Stimulated activated CD8-positive, alpha-beta memory T cell treated with anti-CD3 and anti-CD28 coated beads, Interleukin-12 subunit alpha, Interleukin-12 subunit beta, amount 100 ng/mL, for 24 hours (primary cell): ENCODE data around the gene SGSH.
"Not testable (repeated sequence)": the region's sequence is repeated elsewhere in the genome, so short reads cannot be mapped to it uniquely, and the experiment has no call there.

Experiments used
- DNase-seq: peaks from one replicate; pipeline ENCODE4 v3.0.0-alpha.2; 2020; ENCODE audit errors: extremely low read depth

The SGSH gene

DNA sequence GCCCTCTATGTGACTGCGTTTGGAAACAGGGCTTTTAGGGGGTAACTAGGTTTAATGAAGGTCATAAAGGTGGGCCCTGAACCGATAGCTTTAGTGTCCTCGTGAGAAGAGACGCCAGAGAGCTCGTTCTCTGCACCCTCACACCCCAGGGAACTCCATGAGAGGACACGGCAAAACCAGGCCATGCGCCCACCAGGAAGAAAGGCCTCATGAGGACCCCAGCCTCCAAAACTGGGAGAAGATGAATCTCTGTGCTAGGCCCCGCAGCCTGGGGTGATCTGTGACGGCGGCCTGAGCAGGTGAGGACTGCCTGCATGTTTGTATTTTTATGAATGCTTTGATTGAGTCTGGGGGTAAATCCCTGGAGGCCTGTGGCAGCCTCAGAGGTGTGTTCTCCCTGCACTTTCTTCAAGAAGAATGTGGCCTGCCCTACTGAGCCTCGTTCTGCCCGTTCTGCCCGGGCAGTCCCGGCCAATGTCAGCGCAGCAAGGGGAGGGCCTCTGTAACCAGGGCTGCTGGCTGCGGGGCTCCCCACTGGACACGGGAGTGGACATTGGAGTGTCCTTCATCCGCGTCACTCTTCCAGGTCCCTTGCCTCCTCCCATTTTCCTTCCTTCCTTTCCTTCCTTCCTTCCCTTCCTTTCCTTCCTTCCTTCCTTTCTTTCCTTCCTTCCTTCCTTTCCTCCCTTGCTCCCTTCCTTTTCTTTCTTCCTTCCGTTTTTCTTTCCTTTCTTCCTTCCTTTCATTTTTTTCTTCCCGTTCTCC lies 33.7 kb upstream of the SGSH start:
- no peak for DNase-seq

- DNase-seq = no peak
Observed at GRCh38 chr17:80252871-80253270, 32.7 kb upstream of the SGSH start.

DNA sequence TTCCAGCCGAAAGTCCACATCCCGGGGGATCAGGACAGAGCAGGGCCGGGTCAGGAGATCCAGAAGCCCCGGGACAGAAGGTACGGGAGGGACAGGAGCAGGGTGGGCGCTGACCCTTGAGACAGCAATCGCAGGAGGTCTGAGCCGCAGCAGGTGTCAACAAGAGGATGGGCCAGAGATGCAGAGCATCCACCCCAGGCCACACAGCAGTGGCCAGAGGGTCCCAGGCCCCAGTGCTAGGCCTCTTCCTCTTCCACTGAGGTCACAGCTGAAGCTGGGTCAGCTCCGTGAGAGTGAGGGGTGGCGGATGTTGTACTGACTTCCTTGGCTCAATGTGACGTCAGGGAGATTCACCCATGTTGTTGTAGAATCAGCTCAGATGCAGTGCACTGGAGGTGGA lies 31.8 kb upstream of the SGSH start:
- no peak for DNase-seq

DNA sequence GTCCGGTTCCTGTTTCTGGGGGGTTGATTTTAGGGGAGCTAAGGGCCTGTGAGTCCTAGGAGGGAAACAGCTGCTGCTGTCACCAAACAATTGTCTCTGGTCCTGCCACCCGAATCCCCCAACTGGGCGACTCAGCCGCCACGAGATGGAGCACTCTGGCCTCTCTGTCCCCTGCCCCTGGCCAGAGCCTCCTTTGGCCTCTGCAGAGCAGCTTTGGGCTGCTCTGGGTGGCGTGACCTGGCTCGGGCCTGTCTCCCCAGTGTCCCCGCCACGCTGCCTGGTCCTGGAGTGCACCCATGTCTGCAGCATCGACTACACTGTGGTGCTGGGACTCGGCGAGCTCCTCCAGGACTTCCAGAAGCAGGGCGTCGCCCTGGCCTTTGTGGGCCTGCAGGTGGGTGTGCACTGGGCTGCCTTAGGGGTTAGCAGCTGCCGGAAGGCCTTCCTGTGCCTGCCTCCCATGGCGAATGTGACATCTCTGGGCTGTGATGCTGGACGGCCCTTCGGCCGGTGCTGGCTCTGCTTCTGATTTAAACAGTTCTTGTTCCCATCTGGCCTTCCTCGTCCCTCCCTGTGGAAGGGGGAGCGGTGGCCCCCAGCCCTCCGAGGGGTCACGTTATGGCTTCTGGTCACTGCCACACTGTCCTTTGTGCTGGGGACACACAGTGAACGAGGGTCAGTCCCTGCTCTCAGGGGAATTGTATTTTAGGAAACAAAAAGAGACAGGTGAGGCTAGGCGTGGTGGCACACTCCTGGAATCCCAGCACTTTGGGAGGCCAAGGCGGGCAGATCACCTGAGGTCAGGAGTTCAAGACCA lies 29.0 kb upstream of the SGSH start:
- no peak for DNase-seq

- no peak for DNase-seq
Observed at GRCh38 chr17:80248001-80248893, 28.1 kb upstream of the SGSH start.

DNA sequence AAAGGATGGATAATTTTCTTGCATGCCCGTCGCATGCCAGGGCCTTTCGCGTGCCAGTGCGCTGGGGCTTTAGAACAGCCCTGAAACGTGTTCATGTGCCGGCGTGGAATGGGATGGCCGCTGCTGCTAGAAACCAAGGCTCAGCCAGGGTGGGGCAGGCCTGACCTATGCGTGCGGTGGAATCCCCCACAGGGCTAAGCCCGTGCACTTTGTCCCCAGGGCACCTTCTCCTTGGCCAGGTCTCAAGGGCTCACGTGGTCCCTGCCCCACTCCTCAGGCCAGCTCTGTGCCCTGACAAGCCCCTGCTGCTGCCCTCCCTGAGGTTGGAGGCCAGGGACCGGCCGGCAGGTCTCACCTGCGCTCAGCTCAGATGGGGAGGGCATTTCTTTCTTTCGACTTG lies 27.4 kb upstream of the SGSH start:
- DNase-seq = no peak

- DNase-seq = no peak
Observed at GRCh38 chr17:80246726-80247125, 26.6 kb upstream of the SGSH start.

DNA sequence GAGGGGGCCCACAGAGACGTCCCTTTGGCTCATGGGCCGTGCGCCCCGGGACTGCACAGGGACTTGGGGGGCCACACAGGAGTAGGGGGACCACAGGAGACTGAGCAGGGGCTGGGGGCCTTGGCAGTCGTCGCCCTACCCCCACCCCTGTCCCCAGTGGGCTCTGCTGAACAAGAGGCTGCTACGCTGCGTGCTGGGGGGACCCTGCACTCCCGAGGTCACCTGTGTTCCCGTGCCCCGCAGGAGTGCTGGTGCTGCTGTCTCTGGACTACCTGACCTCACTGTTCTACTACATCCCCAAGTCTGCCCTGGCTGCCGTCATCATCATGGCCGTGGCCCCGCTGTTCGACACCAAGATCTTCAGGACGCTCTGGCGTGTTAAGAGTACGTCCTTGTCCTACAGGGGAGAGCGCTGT lies 26.1 kb upstream of the SGSH start:
- no peak for DNase-seq

DNA sequence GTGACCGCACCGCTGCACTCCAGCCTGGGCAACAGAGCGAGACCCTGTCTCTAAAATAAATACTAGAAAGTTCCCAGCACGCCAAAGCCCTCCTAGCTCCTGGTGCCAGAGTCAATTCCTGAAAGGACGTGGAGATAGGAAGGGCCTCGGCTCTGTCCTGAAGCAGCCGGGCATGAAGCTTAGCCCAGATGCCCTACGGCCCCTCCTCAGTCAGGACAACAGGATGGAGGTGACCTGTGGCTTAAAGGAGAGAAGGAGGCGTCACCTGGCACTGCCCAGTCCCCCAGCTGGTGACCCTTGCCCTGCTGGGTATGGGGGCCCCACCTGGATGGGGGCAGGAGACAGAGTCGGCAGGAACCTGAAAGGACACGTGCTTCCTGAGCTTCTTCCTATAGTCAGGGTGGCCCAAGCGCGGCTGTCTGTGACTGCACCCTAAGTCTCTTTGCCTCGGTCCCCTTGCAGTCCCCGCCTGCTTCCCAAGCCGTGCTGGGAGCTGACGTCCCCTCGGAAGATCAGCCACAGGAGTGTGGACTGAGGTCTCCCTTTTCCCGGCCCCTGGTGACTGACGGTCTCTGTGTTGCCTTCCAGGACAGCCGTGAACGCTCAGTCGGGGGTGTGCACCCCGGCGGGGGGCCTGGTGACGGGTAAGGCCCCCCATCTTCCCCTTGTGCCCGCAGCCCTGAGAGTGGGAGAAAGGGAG lies 25.6 kb upstream of the SGSH start:
- DNase-seq = no peak

DNA sequence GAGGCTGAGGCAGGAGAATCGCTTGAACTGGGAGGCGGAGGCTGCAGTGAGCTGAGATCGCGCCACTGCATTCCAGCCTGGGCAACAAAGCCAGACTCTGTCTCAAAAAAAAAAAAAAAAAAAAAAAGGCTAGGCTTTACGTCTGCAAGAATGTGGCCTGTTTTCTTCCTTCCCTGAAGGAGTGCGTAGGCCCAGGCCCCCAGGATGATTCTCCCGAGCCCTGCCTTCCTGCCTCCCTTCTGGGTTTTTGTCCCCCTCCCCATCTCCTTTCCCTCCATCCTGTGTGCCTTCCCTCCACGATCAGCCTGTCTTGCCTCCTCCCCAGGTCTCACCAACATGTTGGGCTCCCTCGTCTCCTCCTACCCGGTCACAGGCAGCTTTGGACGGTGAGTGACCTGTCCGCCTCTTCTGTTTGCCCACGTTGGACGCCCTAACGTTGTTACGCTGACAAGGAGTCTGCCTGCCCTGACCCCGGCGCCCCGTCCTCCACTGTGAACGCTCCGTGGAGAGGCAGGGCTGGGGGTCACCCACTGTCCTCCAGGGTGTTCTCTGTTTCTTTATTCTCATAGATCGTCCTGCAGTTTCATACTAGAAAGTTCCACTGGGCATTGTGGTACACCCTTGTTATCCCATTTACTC lies 24.9 kb upstream of the SGSH start:
- no peak for DNase-seq

GRCh38 chr17:80244448-80244847 lies 24.3 kb upstream of the SGSH start:
- DNase-seq = not testable (repeated sequence)

DNA sequence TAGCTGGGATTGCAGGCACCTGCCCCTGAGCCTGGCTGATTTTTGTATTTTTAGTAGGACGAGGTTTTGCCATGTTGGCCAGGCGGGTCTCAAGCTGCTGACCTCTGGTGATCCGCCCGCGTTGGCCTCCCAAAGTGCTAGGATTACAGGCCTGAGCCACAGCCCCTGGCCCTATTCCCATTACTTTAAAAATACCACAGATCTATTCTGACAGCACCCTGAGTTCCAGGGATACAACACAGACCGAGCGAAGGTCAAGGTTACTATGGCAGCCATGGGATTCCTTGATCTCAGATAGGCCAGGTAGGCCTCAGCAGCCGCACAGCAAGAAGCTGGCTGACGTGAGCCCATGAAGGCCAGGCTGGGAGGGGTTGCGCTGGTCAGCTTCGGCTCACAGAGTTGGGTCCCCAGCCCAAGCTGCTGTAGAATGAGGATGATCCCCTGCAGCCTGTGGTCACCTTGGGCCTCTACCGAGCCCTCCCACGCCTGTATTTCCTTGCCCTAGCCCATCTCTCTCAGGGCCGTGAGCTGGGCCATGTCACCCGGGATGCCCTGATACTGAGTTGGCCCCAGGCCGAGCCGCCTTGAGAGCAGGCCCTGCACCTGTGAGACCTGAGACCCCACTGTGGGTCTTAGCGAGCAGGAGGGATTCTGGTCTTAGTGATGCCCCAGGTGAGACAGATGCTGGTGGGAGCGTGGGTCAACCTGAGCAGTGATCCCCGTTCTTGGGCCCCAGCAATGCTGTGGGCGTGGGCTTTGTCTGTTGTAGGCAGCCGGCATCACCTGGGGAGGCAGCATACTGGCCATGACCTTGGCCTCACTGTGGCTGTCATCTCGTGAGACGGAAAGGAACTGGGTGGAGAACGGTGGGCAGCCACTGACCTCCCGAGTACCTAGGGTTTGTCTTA lies 23.6 kb upstream of the SGSH start:
- DNase-seq = no peak

DNA sequence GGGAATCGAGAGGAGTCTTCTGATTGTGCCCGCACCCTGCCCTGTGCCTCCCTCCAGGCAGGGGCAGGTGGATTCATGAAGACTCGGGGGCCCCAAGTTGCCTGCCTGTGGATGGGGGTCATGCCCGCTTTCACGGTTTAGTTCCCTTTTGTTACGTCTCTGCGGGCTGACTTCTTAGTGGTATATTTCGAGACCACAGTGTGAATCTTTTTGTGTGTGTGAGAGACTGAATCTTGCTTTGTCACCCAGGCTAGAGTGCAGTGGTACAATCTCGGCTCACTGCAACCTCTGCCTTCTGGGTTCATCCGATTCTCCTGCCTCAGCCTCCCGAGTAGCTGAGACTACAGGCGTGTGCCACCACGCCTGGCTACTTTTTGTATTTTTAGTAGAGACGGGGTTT lies 22.4 kb upstream of the SGSH start:
- no peak for DNase-seq

DNA sequence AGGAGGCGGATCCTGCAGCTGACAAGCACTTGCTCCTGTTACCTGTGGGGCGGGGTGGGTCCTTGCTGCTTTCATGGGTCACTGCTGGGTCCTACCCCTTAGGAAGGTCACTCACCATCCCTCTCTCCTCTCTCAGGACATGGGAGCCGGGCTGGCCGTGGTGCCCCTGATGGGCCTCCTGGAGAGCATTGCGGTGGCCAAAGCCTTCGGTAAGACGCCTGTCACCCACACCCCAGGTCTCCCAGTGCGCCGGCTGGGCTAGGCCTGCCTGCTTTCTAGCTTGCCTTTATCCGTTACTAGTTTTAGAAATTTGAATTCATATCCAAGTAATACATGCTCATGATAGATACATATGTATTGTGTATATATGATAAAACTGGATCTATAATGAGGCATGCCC lies 17.3 kb upstream of the SGSH start:
- DNase-seq = no peak

GRCh38 chr17:80236911-80237310 lies 16.8 kb upstream of the SGSH start:
- DNase-seq = no peak

- DNase-seq = no peak
Observed at GRCh38 chr17:80233202-80233601, 13.1 kb upstream of the SGSH start.

GRCh38 chr17:80232438-80232837 lies 12.3 kb upstream of the SGSH start:
- no peak for DNase-seq

GRCh38 chr17:80229011-80229410 lies 8.9 kb upstream of the SGSH start:
- no peak for DNase-seq

- no peak for DNase-seq
Observed at GRCh38 chr17:80228477-80228876, 8.3 kb upstream of the SGSH start.

DNA sequence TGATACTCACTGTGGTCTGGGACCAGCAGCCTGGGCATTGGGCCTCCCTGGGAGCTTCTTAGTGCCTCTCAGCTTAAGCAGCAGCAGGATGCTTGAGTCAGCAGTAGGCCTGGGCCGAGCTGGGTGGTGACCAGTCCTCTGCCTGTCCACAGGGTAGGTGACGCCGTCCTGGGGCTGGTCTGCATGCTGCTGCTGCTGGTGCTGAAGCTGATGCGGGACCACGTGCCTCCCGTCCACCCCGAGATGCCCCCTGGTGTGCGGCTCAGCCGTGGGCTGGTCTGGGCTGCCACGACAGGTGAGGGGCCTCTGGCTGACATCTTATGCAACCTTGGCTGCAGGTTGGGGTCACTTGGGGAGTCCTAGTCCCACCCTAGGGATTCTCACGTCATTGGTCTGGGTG lies 7.5 kb upstream of the SGSH start:
- no peak for DNase-seq
